Measurements from ENCODE around the gene PTGR1. TPM values are rescaled to one million over a fixed set of nuclear protein-coding genes. Genes with fewer than 3 reads are reported as not detected.
"Not testable (repeated sequence)": the region's sequence is repeated elsewhere in the genome, so short reads cannot be mapped to it uniquely, and the experiment has no call there.

Gene PTGR1
- total RNA-seq, 1 experiment from 2014 or later = 20.9 TPM

DNA sequence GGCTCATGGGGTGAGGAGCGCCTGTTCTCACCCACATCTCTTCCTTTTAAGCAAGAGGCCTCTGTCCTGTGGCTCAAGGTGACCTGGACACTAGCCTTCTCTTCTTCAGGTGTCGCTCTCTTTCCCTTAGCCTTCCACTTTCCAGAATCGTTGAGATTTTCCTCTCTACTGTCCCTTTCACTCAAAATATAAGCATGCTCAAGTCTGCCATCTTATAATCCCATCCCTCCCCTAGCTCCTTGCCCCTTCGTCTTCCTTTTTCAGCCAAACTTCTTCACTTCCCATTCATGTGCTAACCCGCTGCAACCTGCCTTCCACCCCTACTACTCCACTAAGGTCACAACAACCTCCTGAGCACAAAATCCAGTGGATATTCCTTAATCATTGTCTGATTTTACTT lies 13.1 kb downstream of the PTGR1 start:
- no peak for DNase-seq (ENCODE audit: low spot score)
- H3K9me3 ChIP-seq (ENCODE audit: low read depth, low read length, poor library complexity, severe bottlenecking) = no peaks in the 10 kb centered on the region
- ChIA-PET CTCF (no interaction called here), POLR2A (ENCODE audit: low non-redundant PET) (no interaction called here)
- TF ChIP-seq EZH2 (IDR thresholded peaks at IDR 0.05; ENCODE audit: borderline replicate concordance, low read depth, low read length, poor library complexity, severe bottlenecking) = no peak
- TF ChIP-seq, protein P1, sequence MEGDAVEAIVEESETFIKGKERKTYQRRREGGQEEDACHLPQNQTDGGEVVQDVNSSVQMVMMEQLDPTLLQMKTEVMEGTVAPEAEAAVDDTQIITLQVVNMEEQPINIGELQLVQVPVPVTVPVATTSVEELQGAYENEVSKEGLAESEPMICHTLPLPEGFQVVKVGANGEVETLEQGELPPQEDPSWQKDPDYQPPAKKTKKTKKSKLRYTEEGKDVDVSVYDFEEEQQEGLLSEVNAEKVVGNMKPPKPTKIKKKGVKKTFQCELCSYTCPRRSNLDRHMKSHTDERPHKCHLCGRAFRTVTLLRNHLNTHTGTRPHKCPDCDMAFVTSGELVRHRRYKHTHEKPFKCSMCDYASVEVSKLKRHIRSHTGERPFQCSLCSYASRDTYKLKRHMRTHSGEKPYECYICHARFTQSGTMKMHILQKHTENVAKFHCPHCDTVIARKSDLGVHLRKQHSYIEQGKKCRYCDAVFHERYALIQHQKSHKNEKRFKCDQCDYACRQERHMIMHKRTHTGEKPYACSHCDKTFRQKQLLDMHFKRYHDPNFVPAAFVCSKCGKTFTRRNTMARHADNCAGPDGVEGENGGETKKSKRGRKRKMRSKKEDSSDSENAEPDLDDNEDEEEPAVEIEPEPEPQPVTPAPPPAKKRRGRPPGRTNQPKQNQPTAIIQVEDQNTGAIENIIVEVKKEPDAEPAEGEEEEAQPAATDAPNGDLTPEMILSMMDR (conservative IDR thresholded peaks at IDR 0.05; ENCODE audit: low read depth, low read length) = no peak
- H3K27me3 ChIP-seq (replicated peaks; ENCODE audit: insufficient read depth, low read depth, low read length, poor library complexity) = no peaks in the 10 kb centered on the region
- H3K36me3 ChIP-seq (ENCODE audit: insufficient read depth, low read length, poor library complexity, severe bottlenecking) = no peaks in the 10 kb centered on the region
- no peak overlapping the region for H3K4me3 ChIP-seq (ENCODE audit: low read depth, low read length, poor library complexity, severe bottlenecking)
- intact Hi-C loops (cut with micrococcal nuclease; ENCODE audit: unreplicated experiment) = no loop called here
- H3K27ac ChIP-seq (ENCODE audit: low read depth, low read length, poor library complexity, severe bottlenecking) = no peak overlapping the region
- no TSS peak for BruUV-seq (replicated peaks)
- no peaks in the 10 kb centered on the region for H3K4me1 ChIP-seq (ENCODE audit: insufficient read depth, low read length, poor library complexity, severe bottlenecking)

DNA sequence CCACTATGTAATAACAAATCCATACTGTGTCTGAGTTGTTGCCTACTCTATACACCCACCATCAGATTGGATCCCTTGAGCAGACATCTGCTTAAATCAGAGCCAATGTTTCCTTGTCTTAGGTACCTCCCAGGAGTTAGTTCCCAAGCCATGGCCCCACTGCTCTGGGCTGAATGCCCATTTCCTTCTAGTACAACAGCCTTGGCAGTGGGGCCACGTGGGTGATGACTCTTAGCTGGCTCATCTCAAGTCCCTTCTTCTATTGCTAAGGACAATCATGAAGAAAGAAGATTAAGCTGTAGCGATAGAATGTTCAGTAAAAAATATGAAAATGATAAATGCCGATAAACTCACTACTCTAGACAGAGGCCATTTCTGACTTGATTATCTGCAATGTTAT lies 16.6 kb downstream of the PTGR1 start:
- no TSS peak for BruUV-seq (replicated peaks)
- TF ChIP-seq, protein P1 (conservative IDR thresholded peaks at IDR 0.05; ENCODE audit: low read depth, low read length) = no peak
- TF ChIP-seq EZH2 (IDR thresholded peaks at IDR 0.05; ENCODE audit: borderline replicate concordance, low read depth, low read length, poor library complexity, severe bottlenecking) = no peak
- no peak for DNase-seq (ENCODE audit: low spot score)
- ChIA-PET CTCF (no interaction called here), POLR2A (ENCODE audit: low non-redundant PET) (no interaction called here)
- Histone ChIP-seq H3K27ac (ENCODE audit: low read depth, low read length, poor library complexity, severe bottlenecking) (no peak overlapping the region), H3K9me3 (ENCODE audit: low read depth, low read length, poor library complexity, severe bottlenecking) (no peaks in the 10 kb centered on the region), H3K4me3 (ENCODE audit: low read depth, low read length, poor library complexity, severe bottlenecking) (no peak overlapping the region), H3K36me3 (ENCODE audit: insufficient read depth, low read length, poor library complexity, severe bottlenecking) (peaks cover 5% of the 10 kb centered on the region), H3K27me3 (replicated peaks; ENCODE audit: insufficient read depth, low read depth, low read length, poor library complexity) (no peaks in the 10 kb centered on the region), H3K4me1 (ENCODE audit: insufficient read depth, low read length, poor library complexity, severe bottlenecking) (no peaks in the 10 kb centered on the region)
- intact Hi-C loops (cut with micrococcal nuclease; ENCODE audit: unreplicated experiment) = no loop called here

DNA sequence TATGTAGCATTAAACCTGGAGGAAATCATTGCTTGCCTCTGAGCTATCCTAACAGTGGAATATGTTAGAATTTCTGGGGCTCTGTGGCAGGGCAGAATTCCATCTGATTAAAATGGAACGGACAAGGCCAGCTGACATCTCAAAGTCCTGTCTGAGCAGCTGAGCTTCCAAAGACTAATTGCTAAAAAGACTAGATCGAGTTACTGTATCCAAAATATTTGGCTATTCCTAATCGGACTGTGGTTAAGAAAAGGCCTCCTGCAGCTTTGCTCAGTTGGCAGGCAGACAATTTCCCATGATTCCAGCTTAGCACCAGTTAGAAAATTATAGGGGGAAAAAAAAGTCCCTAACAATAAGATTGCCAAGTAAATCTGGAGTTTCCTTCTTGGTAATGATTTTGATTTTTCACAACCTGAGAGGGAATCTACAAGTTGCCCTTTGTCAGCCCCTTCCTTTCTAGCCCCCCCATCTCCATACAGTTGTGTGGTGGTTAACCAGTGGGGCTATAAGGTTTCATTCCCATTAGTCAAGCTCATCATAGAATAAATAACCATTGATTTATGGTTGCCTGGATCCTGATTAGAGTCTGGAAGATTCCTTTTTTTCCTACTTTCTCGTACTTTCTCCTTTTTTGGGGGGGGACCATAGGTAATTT lies 26.4 kb downstream of the PTGR1 start:
- peak; percentile 67 for DNase-seq (ENCODE audit: low spot score)
- no peaks in the 10 kb centered on the region for H3K4me1 ChIP-seq (ENCODE audit: insufficient read depth, low read length, poor library complexity, severe bottlenecking)
- intact Hi-C loops (cut with micrococcal nuclease; ENCODE audit: unreplicated experiment) = no loop called here
- peaks cover 6% of the 10 kb centered on the region for H3K9me3 ChIP-seq (ENCODE audit: low read depth, low read length, poor library complexity, severe bottlenecking)
- no peak overlapping the region for H3K4me3 ChIP-seq (ENCODE audit: low read depth, low read length, poor library complexity, severe bottlenecking)
- TF ChIP-seq, protein P1 (conservative IDR thresholded peaks at IDR 0.05; ENCODE audit: low read depth, low read length) = no peak
- no peak for TF ChIP-seq EZH2 (IDR thresholded peaks at IDR 0.05; ENCODE audit: borderline replicate concordance, low read depth, low read length, poor library complexity, severe bottlenecking)
- H3K27ac ChIP-seq (ENCODE audit: low read depth, low read length, poor library complexity, severe bottlenecking) = no peak overlapping the region
- no peaks in the 10 kb centered on the region for H3K27me3 ChIP-seq (replicated peaks; ENCODE audit: insufficient read depth, low read depth, low read length, poor library complexity)
- no TSS peak for BruUV-seq (replicated peaks)
- H3K36me3 ChIP-seq (ENCODE audit: insufficient read depth, low read length, poor library complexity, severe bottlenecking) = peaks cover 19% of the 10 kb centered on the region
- POLR2A ChIA-PET (ENCODE audit: low non-redundant PET) = interaction anchor here (0.7 kb wide), 2 partner anchors 15 to 43 kb away, joined by 3 read pairs; no protein-coding TSS in a partner anchor
- CTCF ChIA-PET = no interaction called here

DNA sequence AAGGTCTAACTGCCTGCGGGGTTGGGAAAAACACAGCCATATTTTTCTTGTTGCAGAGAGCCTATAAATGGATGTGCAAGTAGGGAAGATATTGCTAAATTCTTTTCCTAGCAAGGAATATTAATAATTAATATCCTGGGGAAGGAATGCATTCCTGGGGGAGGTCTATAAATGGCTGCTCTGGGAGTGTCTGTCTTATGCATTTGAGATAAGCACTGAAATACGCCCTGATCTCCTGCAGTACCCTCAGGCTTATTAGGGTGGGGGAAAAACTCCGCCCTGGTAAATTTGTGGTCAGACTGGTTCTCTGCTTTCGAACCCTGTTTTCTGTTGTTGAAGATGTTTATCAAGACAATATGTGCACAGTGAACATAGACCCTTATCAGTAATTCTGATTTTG lies 31.3 kb downstream of the PTGR1 start:
- H3K27me3 ChIP-seq (replicated peaks; ENCODE audit: insufficient read depth, low read depth, low read length, poor library complexity); intact Hi-C loops (cut with micrococcal nuclease; ENCODE audit: unreplicated experiment); BruUV-seq (replicated peaks); H3K4me3 ChIP-seq (ENCODE audit: low read depth, low read length, poor library complexity, severe bottlenecking); POLR2A ChIA-PET (ENCODE audit: low non-redundant PET); DNase-seq (ENCODE audit: low spot score); H3K4me1 ChIP-seq (ENCODE audit: insufficient read depth, low read length, poor library complexity, severe bottlenecking); H3K9me3 ChIP-seq (ENCODE audit: low read depth, low read length, poor library complexity, severe bottlenecking); H3K27ac ChIP-seq (ENCODE audit: low read depth, low read length, poor library complexity, severe bottlenecking); CTCF ChIA-PET: not testable (repeated sequence)
- H3K36me3 ChIP-seq (ENCODE audit: insufficient read depth, low read length, poor library complexity, severe bottlenecking) = peaks cover 17% of the 10 kb centered on the region

Data from A673 (cell line).